D341Med (cell line): ENCODE measurements around the gene PHF11.

Experiments used
- DNase-seq: peaks from one replicate; pipeline ENCODE4 v3.0.0; 2012; ENCODE audit warnings: low spot score

Gene PHF11

GRCh38 chr13:49498206-49498605, 2.5 kb downstream of the PHF11 start:
- DNase-seq: no peak

- DNase-seq: no peak
Observed at GRCh38 chr13:49499889-49500660, 4.3 kb downstream of the PHF11 start.

- DNase-seq: no peak
Observed at GRCh38 chr13:49502954-49503353, 7.2 kb downstream of the PHF11 start.

GRCh38 chr13:49503951-49504350, 8.2 kb downstream of the PHF11 start:
- no peak for DNase-seq

GRCh38 chr13:49512578-49512977, 16.8 kb downstream of the PHF11 start:
- DNase-seq: no peak

GRCh38 chr13:49516467-49516866, 20.7 kb downstream of the PHF11 start:
- no peak for DNase-seq

GRCh38 chr13:49517461-49517860, 21.7 kb downstream of the PHF11 start:
- DNase-seq: no peak

- DNase-seq: no peak
Observed at GRCh38 chr13:49521224-49521623, 25.5 kb downstream of the PHF11 start.

- DNase-seq: no peak
Observed at GRCh38 chr13:49524740-49525501, 29.2 kb downstream of the PHF11 start.

GRCh38 chr13:49527123-49527522, 31.4 kb downstream of the PHF11 start:
- no peak for DNase-seq

GRCh38 chr13:49528161-49528560, 32.4 kb downstream of the PHF11 start:
- no peak for DNase-seq

- no peak for DNase-seq
Observed at GRCh38 chr13:49530457-49530856, 34.7 kb downstream of the PHF11 start.

- no peak for DNase-seq
Observed at GRCh38 chr13:49532593-49532992, 36.8 kb downstream of the PHF11 start.

- DNase-seq: no peak
Observed at GRCh38 chr13:49533011-49533410, 37.3 kb downstream of the PHF11 start.

GRCh38 chr13:49533591-49534269, 38.0 kb downstream of the PHF11 start:
- no peak for DNase-seq

- DNase-seq: no peak
Observed at GRCh38 chr13:49536144-49536873, 40.6 kb downstream of the PHF11 start.

- no peak for DNase-seq
Observed at GRCh38 chr13:49538404-49538803, 42.7 kb downstream of the PHF11 start.

GRCh38 chr13:49539313-49539712, 43.6 kb downstream of the PHF11 start:
- DNase-seq: no peak

GRCh38 chr13:49539746-49540145, 44.0 kb downstream of the PHF11 start:
- DNase-seq: no peak

- DNase-seq: no peak
Observed at GRCh38 chr13:49540552-49540951, 44.8 kb downstream of the PHF11 start.

- DNase-seq: no peak
Observed at GRCh38 chr13:49543656-49544055, 47.9 kb downstream of the PHF11 start.

GRCh38 chr13:49545661-49546060, 49.9 kb downstream of the PHF11 start:
- DNase-seq: no peak
